Ovary (tissue), 3 donors: ENCODE measurements around the gene STPG3.

Source experiments
- CTCF ChIP-seq, 3 donors: fragments of 450-650 bp in 2 of 3; fragments of 200-600 bp in 1 of 3; IDR thresholded peaks; one replicate each; pipeline versions ENCODE4 v1.5.1 to v1.8.0; 2016 to 2022; ENCODE audit warnings: antibody characterized with exemption in 3 of 3, mild to moderate bottlenecking in 1 of 3
- POLR2A ChIP-seq: fragments of 450-650 bp; IDR thresholded peaks from one replicate; pipeline ENCODE4 v1.6.1; 2017; ENCODE audit warnings: antibody characterized with exemption, mild to moderate bottlenecking, moderate library complexity
- donor health status: DM: no; HTN: no; CAD: no.

GRCh38 chr9:137221506-137222111 lies 29.5 kb upstream of the STPG3 start:
- TF ChIP-seq CTCF (IDR thresholded peaks at IDR 0.05) = no peak
- TF ChIP-seq POLR2A = no peak
